Loucy (cell line): Measurements from ENCODE around the gene PPARG.

Source experiments
- H2AFZ ChIP-seq: fragments of 200-600 bp; sonication (generic); 2 replicates; pipeline ENCODE4 v1.6.0; 2016; ENCODE audit warnings: antibody characterized with exemption, mild to moderate bottlenecking, low read length, moderate library complexity
- H3F3A ChIP-seq: fragments of 200-600 bp; 2 replicates; pipeline ENCODE4 v1.6.0; 2016; ENCODE audit warnings: antibody characterized with exemption, low read depth, mild to moderate bottlenecking
- H3K27me3 ChIP-seq: fragments of 200-600 bp; sonication (generic); 2 replicates; pipeline ENCODE4 v1.6.1; 2014; ENCODE audit warnings: low read length, mild to moderate bottlenecking; ENCODE audit not compliant: insufficient read depth, poor library complexity, severe bottlenecking
- H3K36me3 ChIP-seq: fragments of 200-600 bp; sonication (generic); 2 replicates; pipeline ENCODE4 v1.6.1; 2016; ENCODE audit warnings: low read length; ENCODE audit not compliant: insufficient read depth
- H3K4me1 ChIP-seq: fragments of 200-600 bp; sonication (generic); 2 replicates; pipeline ENCODE4 v1.5.1; 2014; ENCODE audit warnings: low read length, mild to moderate bottlenecking; ENCODE audit not compliant: insufficient read depth, poor library complexity, severe bottlenecking
- H3K4me2 ChIP-seq: fragments of 200-600 bp; sonication (generic); 2 replicates; pipeline ENCODE4 v1.6.0; 2014; ENCODE audit warnings: antibody characterized with exemption, low read length, low read depth, mild to moderate bottlenecking; ENCODE audit not compliant: poor library complexity, severe bottlenecking
- H3K4me3 ChIP-seq: fragments of 200-600 bp; sonication (generic); 2 replicates; pipeline ENCODE4 v1.5.1; 2014; ENCODE audit warnings: low read length, mild to moderate bottlenecking, mixed read lengths; ENCODE audit not compliant: poor library complexity, severe bottlenecking
- H3K79me2 ChIP-seq: fragments of 200-600 bp; sonication (generic); 2 replicates; pipeline ENCODE4 v1.6.1; 2014; ENCODE audit warnings: low read length; ENCODE audit not compliant: insufficient read depth
- H3K9ac ChIP-seq: fragments of 200-600 bp; sonication (generic); 2 replicates; pipeline ENCODE4 v1.6.0; 2014; ENCODE audit warnings: mild to moderate bottlenecking, low read depth, low read length, moderate library complexity; ENCODE audit not compliant: poor library complexity, severe bottlenecking
- H3K9me2 ChIP-seq: fragments of 200-600 bp; sonication (generic); replicated peaks from 2 replicates; pipeline ENCODE4 v1.6.1; 2016; ENCODE audit warnings: low read depth, low read length, mixed read lengths
- H3K9me3 ChIP-seq: fragments of 200-600 bp; sonication (generic); 2 replicates; pipeline ENCODE4 v1.6.1; 2014; ENCODE audit warnings: mild to moderate bottlenecking, antibody characterized with exemption, low read length, low read depth; ENCODE audit not compliant: insufficient read depth
- H4K20me1 ChIP-seq: fragments of 200-600 bp; sonication (generic); 2 replicates; pipeline ENCODE4 v1.6.0; 2014; ENCODE audit warnings: antibody characterized with exemption, low read length, mild to moderate bottlenecking; ENCODE audit not compliant: insufficient read depth, poor library complexity, severe bottlenecking
- CTCF ChIP-seq: fragments of 200-600 bp; sonication (generic); conservative IDR thresholded peaks from 2 replicates; pipeline ENCODE4 v1.5.1; 2014; ENCODE audit warnings: mild to moderate bottlenecking, antibody characterized with exemption, low read length
- EZH2phosphoT487 ChIP-seq: fragments of 200-600 bp; IDR thresholded peaks from 2 replicates; pipeline ENCODE4 v1.6.1; 2018; ENCODE audit warnings: antibody characterized with exemption, mild to moderate bottlenecking, moderate library complexity, borderline replicate concordance

Gene PPARG

GRCh38 chr3:12312010-12312409, 23.1 kb downstream of the PPARG start:
- Histone ChIP-seq H3F3A (no peaks in the 10 kb centered on the region), H3K9me2 (no peaks in the 10 kb centered on the region), H3K9ac (no peak overlapping the region), H3K4me2 (no peak overlapping the region), H2AFZ (no peak overlapping the region), H3K9me3 (no peaks in the 10 kb centered on the region), H3K4me1 (no peaks in the 10 kb centered on the region), H4K20me1 (no peaks in the 10 kb centered on the region), H3K4me3 (no peak overlapping the region), H3K27me3 (no peaks in the 10 kb centered on the region), H3K79me2 (no peaks in the 10 kb centered on the region), H3K36me3 (no peaks in the 10 kb centered on the region)
- no peak for TF ChIP-seq EZH2phosphoT487
- no peak for TF ChIP-seq CTCF

GRCh38 chr3:12313519-12313918, 24.6 kb downstream of the PPARG start:
- TF ChIP-seq CTCF = no peak
- no peak for TF ChIP-seq EZH2phosphoT487

GRCh38 chr3:12316253-12316652, 27.4 kb downstream of the PPARG start:
- Histone ChIP-seq H4K20me1 (no peaks in the 10 kb centered on the region), H3F3A (no peaks in the 10 kb centered on the region), H3K4me3 (no peak overlapping the region), H3K9me3 (no peaks in the 10 kb centered on the region), H2AFZ (no peak overlapping the region), H3K27me3 (no peaks in the 10 kb centered on the region), H3K4me2 (no peak overlapping the region), H3K36me3 (no peaks in the 10 kb centered on the region), H3K9me2 (no peaks in the 10 kb centered on the region), H3K79me2 (no peaks in the 10 kb centered on the region), H3K9ac (no peak overlapping the region), H3K4me1 (no peaks in the 10 kb centered on the region)
- no peak for TF ChIP-seq CTCF
- TF ChIP-seq EZH2phosphoT487 = no peak

More at GRCh38 chr3:12313519-12313918, 24.6 kb downstream of the PPARG start:
- no peaks in the 10 kb centered on the region for H3K4me1 ChIP-seq
- H3K27me3 ChIP-seq = no peaks in the 10 kb centered on the region
- no peak overlapping the region for H3K9ac ChIP-seq
- no peaks in the 10 kb centered on the region for H4K20me1 ChIP-seq
- H2AFZ ChIP-seq = no peak overlapping the region
- H3F3A ChIP-seq = no peaks in the 10 kb centered on the region
- no peaks in the 10 kb centered on the region for H3K79me2 ChIP-seq
- no peaks in the 10 kb centered on the region for H3K9me2 ChIP-seq
- no peak overlapping the region for H3K4me2 ChIP-seq
- H3K36me3 ChIP-seq = no peaks in the 10 kb centered on the region
- H3K9me3 ChIP-seq = no peaks in the 10 kb centered on the region
- H3K4me3 ChIP-seq = no peak overlapping the region
